ENCODE results near the gene DTL.

The DTL gene

DNA sequence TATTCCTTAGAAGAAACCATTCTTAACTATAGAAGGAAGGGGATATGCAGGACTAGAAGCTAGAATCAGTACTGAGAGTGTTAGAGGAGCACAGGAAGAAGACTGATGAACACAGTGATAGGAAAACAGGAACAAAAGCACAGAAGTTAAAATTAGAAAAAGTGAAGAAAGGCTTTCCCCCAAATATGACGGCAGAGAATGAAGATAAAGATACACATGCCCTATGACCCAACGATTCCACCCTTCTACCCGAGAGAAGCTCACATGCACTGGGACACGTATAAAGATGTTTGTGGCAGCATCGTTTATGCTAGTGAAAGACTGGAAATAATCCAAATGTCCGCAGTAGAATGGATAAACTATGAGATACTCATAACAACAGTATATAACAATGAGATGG, 74.2 kb downstream of the DTL start:
- Histone ChIP-seq H2AK5ac (ENCODE audit: low read length, severe bottlenecking) (no peak overlapping the region), H3K4me1 (ENCODE audit: control insufficient read depth, insufficient read depth, low read depth, low read length) (no peaks in the 10 kb centered on the region), H3K4me2 (ENCODE audit: low read length, poor library complexity, severe bottlenecking) (no peak overlapping the region), H3K23ac (ENCODE audit: low read length in 2 of 2) (no peak overlapping the region), H4K91ac (ENCODE audit: low read length) (no peak overlapping the region), H3K18ac (ENCODE audit: low read depth in 1 of 2, low read length in 2 of 2) (no peak overlapping the region), H4K8ac (ENCODE audit: low read length) (no peak overlapping the region), H3K36me3 (ENCODE audit: control insufficient read depth in 1 of 2, insufficient read depth in 2 of 2, low read depth in 1 of 2, low read length in 2 of 2) (no peaks in the 10 kb centered on the region), H3K79me1 (replicated peaks; ENCODE audit: low read length, poor library complexity, severe bottlenecking) (no peaks in the 10 kb centered on the region), H2BK5ac (ENCODE audit: low read depth, low read length, poor library complexity, severe bottlenecking) (no peak overlapping the region), H3K14ac (ENCODE audit: low read length in 2 of 2) (no peak overlapping the region), H2AFZ (ENCODE audit: low read depth, low read length) (no peak overlapping the region), H3K9ac (ENCODE audit: low read length) (no peak overlapping the region), H3K27ac (ENCODE audit: low read length, poor library complexity, severe bottlenecking) (no peak overlapping the region), H3K4me3 (ENCODE audit: insufficient read depth in 1 of 2, low read depth in 1 of 2, low read length in 2 of 2) (no peak overlapping the region), H3K27me3 (ENCODE audit: control insufficient read depth in 1 of 2, insufficient read depth in 1 of 2, low read length in 2 of 2) (no peaks in the 10 kb centered on the region), H2BK120ac (ENCODE audit: low read depth, low read length) (no peak overlapping the region), H3K4ac (ENCODE audit: low read depth in 1 of 2, low read length in 2 of 2) (no peak overlapping the region), H3K9me3 (ENCODE audit: control insufficient read depth, low read length) (no peaks in the 10 kb centered on the region), H2BK15ac (ENCODE audit: low read depth, poor library complexity, severe bottlenecking) (no peak overlapping the region), H2BK12ac (ENCODE audit: low read length in 2 of 2) (no peak overlapping the region)
- WGBS = 95% methylated on average over 5 of the region's 6 CpGs
- no peak for DNase-seq

- Histone ChIP-seq H3K27me3 (ENCODE audit: control insufficient read depth in 1 of 2, insufficient read depth in 1 of 2, low read length in 2 of 2) (no peaks in the 10 kb centered on the region), H3K18ac (ENCODE audit: low read depth in 1 of 2, low read length in 2 of 2) (no peak overlapping the region), H2BK120ac (ENCODE audit: low read depth, low read length) (no peak overlapping the region), H2BK12ac (ENCODE audit: low read length in 2 of 2) (no peak overlapping the region), H2BK15ac (ENCODE audit: low read depth, poor library complexity, severe bottlenecking) (no peak overlapping the region), H4K8ac (ENCODE audit: low read length) (no peak overlapping the region), H3K4me3 (ENCODE audit: insufficient read depth in 1 of 2, low read depth in 1 of 2, low read length in 2 of 2) (no peak overlapping the region), H3K27ac (ENCODE audit: low read length, poor library complexity, severe bottlenecking) (no peak overlapping the region), H3K9me3 (ENCODE audit: control insufficient read depth, low read length) (no peaks in the 10 kb centered on the region), H3K23ac (ENCODE audit: low read length in 2 of 2) (no peak overlapping the region), H2AFZ (ENCODE audit: low read depth, low read length) (no peak overlapping the region), H3K4me1 (ENCODE audit: control insufficient read depth, insufficient read depth, low read depth, low read length) (no peaks in the 10 kb centered on the region), H3K9ac (ENCODE audit: low read length) (no peak overlapping the region), H4K91ac (ENCODE audit: low read length) (no peak overlapping the region), H3K4me2 (ENCODE audit: low read length, poor library complexity, severe bottlenecking) (no peak overlapping the region), H2BK5ac (ENCODE audit: low read depth, low read length, poor library complexity, severe bottlenecking) (no peak overlapping the region), H3K36me3 (ENCODE audit: control insufficient read depth in 1 of 2, insufficient read depth in 2 of 2, low read depth in 1 of 2, low read length in 2 of 2) (no peaks in the 10 kb centered on the region), H2AK5ac (ENCODE audit: low read length, severe bottlenecking) (no peak overlapping the region), H3K4ac (ENCODE audit: low read depth in 1 of 2, low read length in 2 of 2) (no peak overlapping the region), H3K79me1 (replicated peaks; ENCODE audit: low read length, poor library complexity, severe bottlenecking) (no peaks in the 10 kb centered on the region), H3K14ac (ENCODE audit: low read length in 2 of 2) (no peak overlapping the region)
- WGBS = 75% methylated on average over 2 of the region's 2 CpGs
- DNase-seq = no peak
Measured at GRCh38 chr1:212110617-212111016, 75.1 kb downstream of the DTL start.

DNA sequence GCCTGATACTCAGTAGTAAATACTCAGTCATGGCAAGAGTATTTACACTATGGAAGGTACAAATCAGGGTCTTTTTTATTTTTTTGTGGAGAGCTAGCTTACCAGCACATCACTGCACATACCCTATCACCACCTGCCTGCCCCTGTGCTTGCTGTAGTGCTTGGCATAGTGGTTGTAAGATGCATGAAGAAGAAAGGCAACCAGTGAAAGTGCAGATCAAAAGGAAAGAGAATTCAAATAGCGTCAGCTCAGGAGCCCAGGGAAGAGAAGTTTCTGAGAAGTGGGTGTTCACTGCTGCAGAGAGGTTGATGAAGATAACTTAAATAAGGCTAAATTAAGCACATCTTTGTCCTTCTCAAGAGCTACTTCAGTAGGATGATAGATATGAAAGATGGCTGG, 76.0 kb downstream of the DTL start:
- Histone ChIP-seq H2BK120ac (ENCODE audit: low read depth, low read length) (no peak overlapping the region), H2BK15ac (ENCODE audit: low read depth, poor library complexity, severe bottlenecking) (no peak overlapping the region), H3K9ac (ENCODE audit: low read length) (no peak overlapping the region), H3K23ac (ENCODE audit: low read length in 2 of 2) (no peak overlapping the region), H3K79me1 (replicated peaks; ENCODE audit: low read length, poor library complexity, severe bottlenecking) (no peaks in the 10 kb centered on the region), H2BK12ac (ENCODE audit: low read length in 2 of 2) (no peak overlapping the region), H3K18ac (ENCODE audit: low read depth in 1 of 2, low read length in 2 of 2) (no peak overlapping the region), H2AK5ac (ENCODE audit: low read length, severe bottlenecking) (no peak overlapping the region), H3K4me3 (ENCODE audit: insufficient read depth in 1 of 2, low read depth in 1 of 2, low read length in 2 of 2) (no peak overlapping the region), H4K91ac (ENCODE audit: low read length) (no peak overlapping the region), H3K4me2 (ENCODE audit: low read length, poor library complexity, severe bottlenecking) (no peak overlapping the region), H2AFZ (ENCODE audit: low read depth, low read length) (no peak overlapping the region), H3K36me3 (ENCODE audit: control insufficient read depth in 1 of 2, insufficient read depth in 2 of 2, low read depth in 1 of 2, low read length in 2 of 2) (no peaks in the 10 kb centered on the region), H3K14ac (ENCODE audit: low read length in 2 of 2) (no peak overlapping the region), H3K9me3 (ENCODE audit: control insufficient read depth, low read length) (no peaks in the 10 kb centered on the region), H3K4me1 (ENCODE audit: control insufficient read depth, insufficient read depth, low read depth, low read length) (no peaks in the 10 kb centered on the region), H3K27me3 (ENCODE audit: control insufficient read depth in 1 of 2, insufficient read depth in 1 of 2, low read length in 2 of 2) (no peaks in the 10 kb centered on the region), H3K4ac (ENCODE audit: low read depth in 1 of 2, low read length in 2 of 2) (no peak overlapping the region), H4K8ac (ENCODE audit: low read length) (no peak overlapping the region), H2BK5ac (ENCODE audit: low read depth, low read length, poor library complexity, severe bottlenecking) (no peak overlapping the region), H3K27ac (ENCODE audit: low read length, poor library complexity, severe bottlenecking) (no peak overlapping the region)
- no peak for DNase-seq
- WGBS = 100% methylated on average over 1 of the region's 1 CpG

- Histone ChIP-seq H3K14ac (ENCODE audit: low read length in 2 of 2) (no peak overlapping the region), H2AK5ac (ENCODE audit: low read length, severe bottlenecking) (peak overlapping the region; percentile 38), H3K4ac (ENCODE audit: low read depth in 1 of 2, low read length in 2 of 2) (no peak overlapping the region), H4K8ac (ENCODE audit: low read length) (no peak overlapping the region), H2BK120ac (ENCODE audit: low read depth, low read length) (no peak overlapping the region), H2BK5ac (ENCODE audit: low read depth, low read length, poor library complexity, severe bottlenecking) (no peak overlapping the region), H3K79me1 (replicated peaks; ENCODE audit: low read length, poor library complexity, severe bottlenecking) (no peaks in the 10 kb centered on the region), H3K27me3 (ENCODE audit: control insufficient read depth in 1 of 2, insufficient read depth in 1 of 2, low read length in 2 of 2) (no peaks in the 10 kb centered on the region), H3K4me3 (ENCODE audit: insufficient read depth in 1 of 2, low read depth in 1 of 2, low read length in 2 of 2) (no peak overlapping the region), H3K23ac (ENCODE audit: low read length in 2 of 2) (no peak overlapping the region), H3K9me3 (ENCODE audit: control insufficient read depth, low read length) (no peaks in the 10 kb centered on the region), H3K27ac (ENCODE audit: low read length, poor library complexity, severe bottlenecking) (no peak overlapping the region), H4K91ac (ENCODE audit: low read length) (no peak overlapping the region), H3K9ac (ENCODE audit: low read length) (no peak overlapping the region), H2AFZ (ENCODE audit: low read depth, low read length) (no peak overlapping the region), H3K36me3 (ENCODE audit: control insufficient read depth in 1 of 2, insufficient read depth in 2 of 2, low read depth in 1 of 2, low read length in 2 of 2) (no peaks in the 10 kb centered on the region), H2BK12ac (ENCODE audit: low read length in 2 of 2) (no peak overlapping the region), H3K4me1 (ENCODE audit: control insufficient read depth, insufficient read depth, low read depth, low read length) (peaks cover 3% of the 10 kb centered on the region), H2BK15ac (ENCODE audit: low read depth, poor library complexity, severe bottlenecking) (no peak overlapping the region), H3K18ac (ENCODE audit: low read depth in 1 of 2, low read length in 2 of 2) (no peak overlapping the region), H3K4me2 (ENCODE audit: low read length, poor library complexity, severe bottlenecking) (no peak overlapping the region)
- WGBS = 92% methylated on average over 2 of the region's 2 CpGs
- no peak for DNase-seq
Measured at GRCh38 chr1:212113706-212114105, 78.2 kb downstream of the DTL start.

Measured in mesenchymal stem cell (in vitro differentiated cells and primary cell).